ENCODE results near the gene GPX3.
A peak's percentile ranks its signal among the peaks of the same experiment; 100 is the strongest.

GPX3 gene

DNA sequence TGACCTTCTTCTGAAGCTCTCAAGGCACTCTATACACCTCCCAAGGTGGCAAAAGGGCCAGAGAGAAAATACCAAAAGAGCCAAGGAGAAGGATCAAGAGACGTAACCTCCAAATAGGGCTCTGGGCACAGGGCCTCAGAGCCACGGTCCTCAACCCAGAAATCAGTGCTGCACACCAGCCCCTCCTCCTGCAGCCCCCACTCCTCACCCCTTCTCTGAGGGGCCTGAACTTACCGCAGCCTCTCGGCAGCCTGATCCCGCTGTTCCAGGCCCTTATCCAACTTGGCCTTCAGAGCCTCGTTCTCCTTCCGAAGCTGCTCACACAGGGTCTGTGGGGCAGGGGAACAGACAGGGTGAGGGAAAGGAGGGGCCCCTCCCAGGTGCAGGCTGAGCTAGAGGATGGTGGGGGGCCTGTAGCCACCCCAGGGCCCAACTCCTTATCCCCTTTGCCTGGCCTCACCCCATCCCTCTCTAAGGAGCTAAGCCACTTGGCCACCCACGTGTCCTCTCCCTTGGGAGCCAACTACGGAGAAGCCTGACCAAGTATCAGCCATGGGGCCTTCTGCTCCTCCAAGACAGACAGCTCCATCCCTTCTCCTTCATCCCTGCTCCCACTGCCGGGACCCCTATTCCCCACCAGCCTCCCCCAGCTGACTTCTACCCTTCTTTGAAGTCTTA, 31.7 kb downstream of the GPX3 start:
- Mint-ChIP-seq H3K4me3 (no peak overlapping the region), H3K4me1 (ENCODE audit: low read depth) (peaks cover 14% of the 10 kb centered on the region), H3K9me3 (no peaks in the 10 kb centered on the region), H3K36me3 (ENCODE audit: low read depth) (peaks cover 98% of the 10 kb centered on the region), H3K27me3 (no peaks in the 10 kb centered on the region), H3K27ac (peak overlapping the region; percentile 83)
- no peak for DNase-seq

DNA sequence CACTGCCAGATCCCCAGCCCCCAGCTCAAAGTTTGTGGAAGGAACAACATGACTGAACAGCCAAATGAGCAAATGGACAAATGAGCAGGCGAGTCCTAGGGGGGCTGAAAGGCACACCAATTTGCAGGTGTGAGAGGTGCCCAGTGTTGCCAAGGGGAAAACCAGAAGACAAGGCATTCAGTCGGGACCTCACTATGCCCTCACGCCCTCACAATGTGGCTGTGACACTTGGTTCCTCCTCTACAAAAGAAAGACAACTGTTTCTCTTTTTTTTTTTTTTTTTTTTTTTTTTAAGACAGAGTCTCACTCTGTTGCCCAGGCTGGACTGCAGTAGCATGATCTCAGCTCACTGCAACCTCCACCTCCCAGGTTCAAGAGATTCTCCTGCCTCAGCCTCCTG, 32.4 kb downstream of the GPX3 start:
- Mint-ChIP-seq H3K27me3 (no peaks in the 10 kb centered on the region), H3K36me3 (ENCODE audit: low read depth) (peaks cover 98% of the 10 kb centered on the region), H3K27ac (peak overlapping the region; percentile 83), H3K4me1 (ENCODE audit: low read depth) (peaks cover 16% of the 10 kb centered on the region), H3K9me3 (no peaks in the 10 kb centered on the region), H3K4me3 (no peak overlapping the region)
- DNase-seq: no peak

DNA sequence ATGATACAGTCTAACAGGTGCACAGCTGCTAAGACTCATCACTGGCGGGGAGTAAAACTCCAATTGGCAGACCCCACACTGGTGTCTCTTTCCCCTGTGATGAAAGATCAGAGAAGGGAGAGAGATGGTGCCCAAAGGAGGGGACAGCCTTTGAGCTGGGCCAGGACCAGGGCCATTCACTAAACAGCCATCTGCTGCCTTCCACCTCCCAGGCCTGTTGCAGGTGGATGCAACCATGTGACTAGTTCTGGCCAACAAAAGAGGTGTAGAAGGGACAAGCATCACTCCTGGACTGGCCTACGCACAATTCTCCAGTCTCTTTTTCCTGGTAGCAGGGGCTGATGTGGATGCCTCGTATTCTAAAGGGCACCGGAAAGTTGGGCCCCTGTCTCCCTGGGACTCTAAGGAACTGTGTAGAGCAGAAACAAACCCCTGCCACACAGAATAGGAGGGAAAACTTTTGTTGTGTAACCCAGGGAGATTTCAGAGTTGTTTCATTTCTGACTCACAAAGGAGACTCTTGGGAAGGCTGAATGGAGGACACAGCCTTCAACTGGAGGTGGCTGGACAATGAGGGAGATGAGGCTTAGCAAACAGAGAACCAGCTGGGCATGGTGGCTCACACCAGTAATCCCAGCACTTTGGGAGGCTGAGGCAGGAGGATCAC, 33.5 kb downstream of the GPX3 start:
- H3K36me3 Mint-ChIP-seq (ENCODE audit: low read depth): peaks cover 98% of the 10 kb centered on the region
- DNase-seq: no peak
- H3K4me1 Mint-ChIP-seq (ENCODE audit: low read depth): peaks cover 19% of the 10 kb centered on the region
- H3K27me3 Mint-ChIP-seq: no peaks in the 10 kb centered on the region
- H3K4me3 Mint-ChIP-seq: no peak overlapping the region
- H3K27ac Mint-ChIP-seq: peak overlapping the region; percentile 84
- no peaks in the 10 kb centered on the region for H3K9me3 Mint-ChIP-seq

DNA sequence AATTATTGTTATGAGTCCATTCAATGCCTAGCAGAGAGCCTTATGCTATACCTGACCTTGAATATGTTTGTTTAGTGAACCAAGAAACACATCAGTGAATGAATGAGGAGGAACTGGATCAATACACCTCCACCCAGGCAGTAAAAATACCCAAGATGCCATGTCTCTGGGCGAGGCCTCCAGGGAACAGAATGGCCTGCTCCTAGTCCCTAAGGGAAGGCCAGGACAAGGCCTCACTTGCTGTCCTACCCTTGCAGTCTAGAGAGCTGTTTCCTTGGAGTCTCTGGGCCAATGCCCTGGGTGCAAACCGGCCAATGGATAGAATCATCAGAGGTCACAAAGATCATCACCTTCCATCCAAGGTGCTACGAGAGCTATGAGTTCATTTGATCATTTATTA, 34.3 kb downstream of the GPX3 start:
- Mint-ChIP-seq H3K4me1 (ENCODE audit: low read depth) (peaks cover 27% of the 10 kb centered on the region), H3K27ac (peak overlapping the region; percentile 84), H3K36me3 (ENCODE audit: low read depth) (peaks cover 98% of the 10 kb centered on the region), H3K9me3 (no peaks in the 10 kb centered on the region), H3K27me3 (no peaks in the 10 kb centered on the region), H3K4me3 (no peak overlapping the region)
- DNase-seq: no peak

DNA sequence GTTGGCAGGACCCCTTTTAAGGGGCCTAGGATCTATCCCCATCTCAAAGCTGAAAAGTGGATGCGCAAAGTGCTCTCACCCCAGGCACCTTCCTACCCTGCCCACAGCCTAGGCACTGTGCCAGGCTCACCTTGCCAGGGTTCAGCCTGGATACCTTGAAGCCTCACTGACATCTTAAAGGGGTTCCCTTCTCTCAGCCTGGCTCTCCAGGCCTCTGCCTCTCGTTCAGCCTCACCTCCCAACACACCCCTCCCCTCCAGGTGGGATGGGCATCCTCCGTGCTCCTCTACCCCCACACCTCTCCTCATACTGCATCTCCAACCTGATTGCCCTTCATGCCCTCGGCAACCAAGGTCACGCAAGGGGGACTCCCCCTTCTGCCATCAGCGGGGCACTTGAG, 34.9 kb downstream of the GPX3 start:
- H3K4me1 Mint-ChIP-seq (ENCODE audit: low read depth): peaks cover 33% of the 10 kb centered on the region

DNA sequence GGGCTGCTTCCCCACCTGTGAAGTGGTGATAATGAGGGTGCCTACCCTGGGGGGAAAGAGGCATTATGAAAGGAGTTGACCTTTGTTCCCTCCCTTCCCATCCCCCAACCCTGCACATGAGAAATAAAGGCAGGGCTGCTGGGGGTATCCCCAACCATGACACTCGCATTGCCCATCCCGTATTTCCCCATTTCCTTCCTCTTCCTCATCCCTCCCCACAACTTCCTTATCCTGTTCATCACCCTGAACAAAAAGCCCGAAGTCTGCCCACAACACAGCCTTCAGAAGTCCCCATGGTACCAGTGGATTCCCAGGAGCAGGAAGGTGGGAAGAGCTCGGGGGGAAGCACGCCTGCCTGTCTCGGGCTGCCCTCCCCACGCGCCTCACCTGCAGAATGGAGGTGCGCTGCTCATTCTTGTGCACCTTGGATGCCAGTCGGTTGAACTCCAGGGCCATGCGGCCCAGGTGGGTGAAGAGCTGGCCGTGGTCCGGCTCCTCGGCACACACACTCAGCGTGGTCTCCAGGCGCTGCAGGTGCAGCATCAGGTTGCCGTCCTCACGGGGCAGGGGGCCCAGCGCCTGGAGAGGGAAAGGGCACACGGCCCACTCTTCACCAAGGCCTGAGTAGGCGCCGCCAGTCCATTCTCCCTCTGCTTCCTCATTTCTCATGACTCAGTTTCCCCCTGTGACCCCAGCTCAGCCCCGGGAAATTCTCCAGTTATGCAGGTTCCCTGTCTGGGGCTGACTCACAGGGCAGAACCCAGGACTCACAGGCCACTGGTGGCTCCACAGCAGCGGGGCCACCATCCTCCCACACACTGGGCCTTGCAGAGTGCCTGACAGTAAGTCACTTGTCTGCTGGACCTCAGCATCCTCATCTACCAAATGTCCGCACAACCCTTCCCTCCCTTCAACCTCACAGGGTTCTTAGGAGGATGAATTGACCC, 36.3 kb downstream of the GPX3 start:
- peak overlapping the region; percentile 7 for H3K27ac Mint-ChIP-seq
- peaks cover 98% of the 10 kb centered on the region for H3K36me3 Mint-ChIP-seq (ENCODE audit: low read depth)
- H3K4me1 Mint-ChIP-seq (ENCODE audit: low read depth): peaks cover 46% of the 10 kb centered on the region
- H3K9me3 Mint-ChIP-seq: no peaks in the 10 kb centered on the region
- DNase-seq: no peak
- no peak overlapping the region for H3K4me3 Mint-ChIP-seq
- H3K27me3 Mint-ChIP-seq: no peaks in the 10 kb centered on the region

More for the DNA sequence above, 34.9 kb downstream of the GPX3 start:
- no peak for DNase-seq
- Mint-ChIP-seq H3K4me3 (no peak overlapping the region), H3K27me3 (no peaks in the 10 kb centered on the region), H3K27ac (peak overlapping the region; percentile 61), H3K36me3 (ENCODE audit: low read depth) (peaks cover 98% of the 10 kb centered on the region), H3K9me3 (no peaks in the 10 kb centered on the region)

DNA sequence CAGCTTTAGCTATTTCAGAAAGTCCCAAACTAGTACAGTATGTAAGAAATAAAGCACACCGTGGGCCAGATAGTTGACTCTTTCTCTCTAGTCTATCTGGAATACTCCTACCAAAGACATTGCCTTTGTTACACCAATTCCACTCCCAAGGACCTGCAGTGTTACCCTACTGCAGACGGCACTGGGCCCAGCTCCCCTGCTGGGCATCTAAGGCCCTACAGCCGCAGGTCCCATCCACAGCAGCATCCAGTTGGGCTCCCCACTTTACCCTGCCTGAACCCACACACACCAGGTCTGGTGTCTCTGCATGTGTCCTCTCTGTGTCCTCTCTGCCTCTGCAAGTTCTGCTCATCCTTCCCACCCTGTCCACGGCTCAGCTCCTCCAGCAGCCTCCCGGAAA, 37.9 kb downstream of the GPX3 start:
- H3K9me3 Mint-ChIP-seq: no peaks in the 10 kb centered on the region
- no peak overlapping the region for H3K4me3 Mint-ChIP-seq
- peaks cover 55% of the 10 kb centered on the region for H3K4me1 Mint-ChIP-seq (ENCODE audit: low read depth)
- peak overlapping the region; percentile 40 for H3K27ac Mint-ChIP-seq
- peaks cover 98% of the 10 kb centered on the region for H3K36me3 Mint-ChIP-seq (ENCODE audit: low read depth)
- H3K27me3 Mint-ChIP-seq: no peaks in the 10 kb centered on the region
- DNase-seq: no peak

DNA sequence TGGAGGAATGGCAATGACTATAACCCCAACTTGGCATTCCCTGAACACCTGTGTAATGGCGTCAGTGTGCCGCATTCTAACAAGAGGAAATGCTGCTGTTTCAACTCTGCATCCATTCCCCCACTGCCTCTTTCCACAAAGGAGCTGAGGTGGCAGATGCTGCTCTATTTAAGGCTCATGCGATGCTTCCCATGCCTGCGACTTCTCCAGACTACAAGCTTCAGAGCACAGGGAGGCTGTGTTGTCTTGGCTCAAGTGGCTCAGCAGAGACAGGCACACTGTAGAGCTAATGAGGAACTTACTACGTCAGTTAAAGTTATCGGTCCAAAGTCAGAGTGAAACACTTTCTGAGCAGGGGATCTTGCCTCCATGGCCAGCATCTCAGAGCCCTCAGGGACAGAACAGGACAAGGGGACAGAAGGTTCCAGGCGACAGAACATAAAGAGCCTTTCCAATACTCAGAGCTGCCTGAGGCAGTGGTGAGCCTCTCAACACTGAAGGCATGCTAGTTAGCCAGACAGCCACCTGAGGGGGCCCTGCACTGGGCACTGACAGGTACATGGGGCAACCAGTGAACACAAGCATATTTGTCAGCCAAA, 38.6 kb downstream of the GPX3 start:
- Mint-ChIP-seq H3K27me3 (no peaks in the 10 kb centered on the region), H3K4me3 (no peak overlapping the region), H3K27ac (peak overlapping the region; percentile 95), H3K9me3 (no peaks in the 10 kb centered on the region), H3K36me3 (ENCODE audit: low read depth) (peaks cover 99% of the 10 kb centered on the region), H3K4me1 (ENCODE audit: low read depth) (peaks cover 62% of the 10 kb centered on the region)
- no peak for DNase-seq

DNA sequence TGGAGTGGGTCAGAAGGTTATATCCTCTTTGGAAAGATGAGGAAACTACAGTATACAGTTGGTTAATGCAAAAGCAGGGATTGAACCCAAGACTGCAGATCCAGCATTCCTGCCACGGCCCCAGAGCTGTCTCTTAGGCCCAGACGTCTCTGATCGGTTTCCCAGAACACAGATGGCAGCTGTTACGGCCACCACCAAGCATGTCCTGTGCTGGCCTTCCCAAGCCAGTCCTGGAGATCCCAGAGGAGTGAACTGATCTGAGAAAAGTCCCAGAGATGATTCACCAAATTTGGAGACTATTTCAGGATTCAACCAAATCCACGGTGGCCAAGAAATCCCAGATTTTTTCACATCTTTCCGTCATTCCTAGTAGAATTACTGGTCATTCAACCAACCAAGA, 40.4 kb downstream of the GPX3 start:
- Mint-ChIP-seq H3K27me3 (no peaks in the 10 kb centered on the region), H3K27ac (peak overlapping the region; percentile 95), H3K36me3 (ENCODE audit: low read depth) (peaks cover 99% of the 10 kb centered on the region), H3K4me3 (peak overlapping the region; percentile 3), H3K9me3 (no peaks in the 10 kb centered on the region), H3K4me1 (ENCODE audit: low read depth) (peaks cover 76% of the 10 kb centered on the region)
- no peak for DNase-seq

DNA sequence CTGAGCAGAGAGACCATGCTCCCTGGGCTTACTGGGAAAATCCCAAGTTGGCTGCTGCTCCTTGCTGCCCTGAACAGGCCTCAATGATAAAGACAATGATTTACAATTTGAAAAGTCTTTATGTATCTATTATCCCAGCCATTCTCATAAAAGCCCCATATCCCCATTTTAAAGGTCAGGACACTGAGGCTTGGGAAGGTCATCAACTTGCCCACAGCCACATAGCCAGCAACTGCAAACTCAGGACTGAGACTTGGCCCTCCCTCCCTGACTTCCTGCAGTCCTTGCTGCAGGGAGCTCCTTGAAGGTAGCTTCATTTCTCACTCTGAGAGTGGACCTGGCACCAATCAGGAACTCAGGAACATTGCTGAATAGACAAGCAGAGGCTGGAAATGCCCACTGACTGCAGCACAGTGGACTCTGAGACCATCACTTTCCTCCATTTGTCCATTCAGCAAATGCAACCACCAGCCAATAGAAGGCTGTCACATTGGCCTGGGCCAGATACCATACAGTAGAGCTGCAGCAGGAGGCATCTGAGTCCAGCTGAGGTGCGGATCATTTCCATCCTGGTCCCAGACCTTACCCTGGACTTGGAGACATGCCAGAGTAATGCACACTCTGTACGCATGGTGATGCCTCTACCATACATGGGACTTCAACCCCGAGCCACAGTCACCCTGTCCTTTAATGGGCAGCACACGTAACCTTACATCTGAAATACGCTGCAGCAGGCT, 42.2 kb downstream of the GPX3 start:
- no peak overlapping the region for H3K4me3 Mint-ChIP-seq
- H3K27ac Mint-ChIP-seq: peak overlapping the region; percentile 95
- no peak for DNase-seq
- peaks cover 99% of the 10 kb centered on the region for H3K36me3 Mint-ChIP-seq (ENCODE audit: low read depth)
- H3K9me3 Mint-ChIP-seq: no peaks in the 10 kb centered on the region
- H3K27me3 Mint-ChIP-seq: no peaks in the 10 kb centered on the region
- peaks cover 89% of the 10 kb centered on the region for H3K4me1 Mint-ChIP-seq (ENCODE audit: low read depth)

DNA sequence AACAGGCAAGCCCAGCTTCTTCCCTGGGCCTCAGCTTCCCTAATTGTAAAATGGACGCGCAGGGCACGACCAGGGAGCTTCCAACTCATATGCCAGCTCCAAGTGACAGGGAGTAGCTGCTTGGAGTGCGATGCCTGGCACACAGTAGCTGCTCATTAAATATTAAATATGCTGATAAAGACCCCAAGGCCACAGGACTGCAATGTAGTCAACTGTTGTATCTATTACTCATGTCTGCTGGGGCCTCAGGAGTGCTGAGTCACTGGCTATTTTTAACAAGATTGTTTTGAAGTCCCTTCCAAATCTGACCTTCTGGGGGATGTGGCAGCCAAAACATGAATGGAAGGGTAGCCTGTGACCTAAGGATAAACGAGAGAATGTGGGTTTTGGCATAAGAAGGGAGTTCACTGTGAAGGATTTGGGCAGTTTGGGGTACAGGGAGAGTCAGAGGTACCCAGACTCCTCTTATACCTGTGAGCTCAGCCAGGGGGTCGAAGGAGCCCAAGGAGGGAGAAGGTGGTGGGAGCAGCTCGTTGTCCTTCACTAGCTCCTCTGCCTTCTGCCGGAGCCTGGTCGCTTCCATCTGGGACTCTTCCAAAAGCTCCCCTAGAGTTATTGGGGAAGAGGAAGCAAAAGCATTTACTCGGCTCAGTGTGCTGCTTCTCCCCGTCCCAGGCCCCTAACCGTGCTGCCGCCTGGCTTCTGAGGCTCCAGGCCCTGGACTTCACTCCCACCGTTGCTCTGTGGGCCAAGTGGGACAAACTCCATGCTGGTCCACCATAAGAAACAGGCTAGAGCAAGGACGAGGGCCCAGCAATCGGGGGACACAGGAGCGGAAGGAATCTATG, 43.0 kb downstream of the GPX3 start:
- DNase-seq: no peak
- Mint-ChIP-seq H3K4me1 (ENCODE audit: low read depth) (peaks cover 97% of the 10 kb centered on the region), H3K4me3 (peak overlapping the region; percentile 21), H3K27ac (peak overlapping the region; percentile 92), H3K9me3 (no peaks in the 10 kb centered on the region), H3K36me3 (ENCODE audit: low read depth) (peaks cover 99% of the 10 kb centered on the region), H3K27me3 (no peaks in the 10 kb centered on the region)

DNA sequence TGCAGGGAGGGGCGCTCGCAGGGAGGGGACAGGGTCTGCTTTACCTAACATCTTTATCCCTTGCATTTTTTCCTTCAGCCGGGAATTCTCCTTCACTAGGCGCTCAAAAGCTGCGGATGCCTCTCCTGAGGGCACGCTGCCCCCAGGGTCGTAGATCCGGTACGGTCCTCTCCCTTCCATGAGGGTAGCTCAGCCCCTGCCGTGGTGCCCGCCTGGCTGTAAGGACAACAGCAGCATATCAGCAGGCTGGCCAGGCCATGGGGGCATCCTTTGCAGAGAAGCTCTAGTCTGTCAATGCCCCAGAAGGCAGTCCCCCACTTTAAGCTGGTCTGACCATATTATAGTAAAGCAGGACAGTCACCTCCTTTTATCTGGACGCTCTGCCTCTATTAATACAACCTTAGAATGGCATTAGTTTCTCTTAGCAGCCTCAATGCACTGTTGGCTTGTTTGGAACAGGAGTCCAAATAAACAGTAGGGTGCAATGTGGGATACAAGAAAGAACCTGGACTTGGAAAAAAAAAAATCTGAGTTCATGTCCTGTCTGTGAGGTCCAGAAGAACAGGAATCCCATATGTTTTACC, 44.6 kb downstream of the GPX3 start:
- DNase-seq: no peak
- no peak overlapping the region for H3K4me3 Mint-ChIP-seq
- H3K36me3 Mint-ChIP-seq (ENCODE audit: low read depth): peaks cover 97% of the 10 kb centered on the region
- peaks cover 100% of the 10 kb centered on the region for H3K4me1 Mint-ChIP-seq (ENCODE audit: low read depth)
- no peaks in the 10 kb centered on the region for H3K27me3 Mint-ChIP-seq
- H3K27ac Mint-ChIP-seq: peak overlapping the region; percentile 92
- no peaks in the 10 kb centered on the region for H3K9me3 Mint-ChIP-seq

DNA sequence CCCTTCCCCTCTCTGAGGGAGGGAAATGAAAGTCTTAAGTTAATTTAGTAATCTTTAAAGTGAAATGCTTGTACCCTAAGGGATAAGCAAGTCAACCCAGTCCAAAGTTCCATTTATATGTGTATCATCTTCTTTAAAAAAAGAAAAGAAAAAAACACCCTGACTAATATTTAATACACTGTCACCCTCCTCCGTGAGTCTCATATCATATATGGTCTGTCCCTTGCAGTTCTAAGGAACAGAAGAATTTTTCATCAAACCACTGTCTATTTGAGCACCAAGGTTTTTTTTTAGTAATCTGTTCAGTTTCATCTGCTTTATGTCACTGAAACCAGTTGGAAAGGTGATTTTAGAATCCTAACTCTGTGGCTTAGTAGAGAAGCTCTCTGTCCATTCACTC, 45.2 kb downstream of the GPX3 start:
- Mint-ChIP-seq H3K27ac (peak overlapping the region; percentile 92), H3K9me3 (no peaks in the 10 kb centered on the region), H3K4me1 (ENCODE audit: low read depth) (peaks cover 100% of the 10 kb centered on the region), H3K4me3 (peak overlapping the region; percentile 24), H3K36me3 (ENCODE audit: low read depth) (peaks cover 97% of the 10 kb centered on the region), H3K27me3 (no peaks in the 10 kb centered on the region)
- no peak for DNase-seq
